Tibial nerve (tissue), 4 donors: ENCODE results near the gene CLOCK. TPM values are rescaled to one million over a fixed set of nuclear protein-coding genes. Genes with fewer than 3 reads are reported as not detected.
"Not testable (repeated sequence)": the region's sequence is repeated elsewhere in the genome, so short reads cannot be mapped to it uniquely, and the experiment has no call there.

ENCODE experiments used
- DNase-seq, 2 donors: peaks; one replicate each; pipeline ENCODE4 v3.0.0-alpha.2; 2019; ENCODE audit warnings: low spot score in 2 of 2
- H3K27ac ChIP-seq, 4 donors: fragments of 200-600 bp; sonication (generic) in 3 of 4; one replicate each; pipeline ENCODE4 v1.5.1; 2017 to 2019; ENCODE audit warnings: mild to moderate bottlenecking in 1 of 4
- H3K27me3 ChIP-seq, 2 donors: fragments of 200-600 bp; sonication (generic) in 1 of 2; one replicate each; pipeline versions ENCODE4 v1.5.1 to v1.6.0; 2017 to 2019
- H3K36me3 ChIP-seq, 3 donors: fragments of 200-600 bp; sonication (generic); one replicate each; pipeline ENCODE4 v1.5.1; 2018 to 2019
- H3K4me1 ChIP-seq, 4 donors: fragments of 200-600 bp; sonication (generic) in 3 of 4; one replicate each; pipeline ENCODE4 v1.5.1; 2017 to 2019
- H3K4me3 ChIP-seq, 4 donors: fragments of 200-600 bp; sonication (generic) in 3 of 4; one replicate each; pipeline ENCODE4 v1.5.1; 2017 to 2019; ENCODE audit warnings: mild to moderate bottlenecking in 1 of 4, moderate library complexity in 1 of 4
- H3K9me3 ChIP-seq, 4 donors: fragments of 200-600 bp; sonication (generic) in 3 of 4; one replicate each; pipeline ENCODE4 v1.5.1; 2017 to 2019
- CTCF ChIP-seq, 5 experiments: fragments of 200-600 bp in 3 of 5; fragments of 450-650 bp in 2 of 5; sonication (generic) in 3 of 5; IDR thresholded peaks; one replicate each; pipeline ENCODE4 v1.5.1; 2016 to 2019; ENCODE audit warnings: antibody characterized with exemption in 5 of 5, mild to moderate bottlenecking in 3 of 5, moderate library complexity in 2 of 5
- EP300 ChIP-seq, 2 donors: sonication (generic); formaldehyde crosslinking; IDR thresholded peaks; one replicate each; pipeline ENCODE4 v1.6.1; 2017; ENCODE audit warnings: antibody characterized with exemption in 2 of 2, mild to moderate bottlenecking in 1 of 2
- POLR2A ChIP-seq, 2 donors: fragments of 450-650 bp; IDR thresholded peaks; one replicate each; pipeline ENCODE4 v1.6.1; 2017; ENCODE audit warnings: antibody characterized with exemption in 2 of 2, mild to moderate bottlenecking in 2 of 2, moderate library complexity in 2 of 2
- WGBS, 2 donors: methylation state at CpG; one replicate each; pipeline ENCODE4 v1.1.5; 2018; 5-methylcytosine and 5-hydroxymethylcytosine counted together
- total RNA-seq, 4 donors: library from RNA; depleted of rRNA; stranded (reverse); fragments of >200 nt; gene quantifications; one replicate each; pipeline ENCODE4 v1.1.0, GENCODE V29; 2016

CLOCK gene
- 10 to 100 TPM; 17.8 to 48.0 (median 27.6) TPM for total RNA-seq

GRCh38 chr4:55546756-55547465 lies at the start of gene CLOCK:
Gene CLOCK (minus strand): TSS chr4:55546909. CDS start chr4:55482785, 64,124 bp downstream.
- Histone ChIP-seq H3K36me3 (no peaks in the 10 kb centered on the region), H3K4me3 (peak within 1 kb of the TSS; percentile 77 to 99 (median 96)), H3K4me1 (peaks cover 0 to 36% (median 10%) of the 10 kb centered on the region in 4 donors), H3K27ac (peak within 1 kb of the TSS; percentile 97 to 100 (median 98)), H3K9me3 (no peaks in the 10 kb centered on the region), H3K27me3 (no peaks in the 10 kb centered on the region)
- DNase-seq: peak; percentile 51 to 64
- WGBS, 2 donors: 0% methylated on average over 37 to 71 of the region's 71 CpGs
- TF ChIP-seq CTCF (IDR thresholded peaks at IDR 0.05) (peak; percentile 57 to 85 (median 65)), POLR2A (IDR thresholded peaks at IDR 0.05) (peak in 1 of 2 donors; percentile 72), EP300 (IDR thresholded peaks at IDR 0.05) (peak in 1 of 2 donors; percentile 80)

- H3K9me3 ChIP-seq: peaks cover 0 to 12% (median 1%) of the 10 kb centered on the region in 4 donors
- H3K4me1 ChIP-seq: no peaks in the 10 kb centered on the region
- TF ChIP-seq CTCF (IDR thresholded peaks at IDR 0.05) (no peak), POLR2A (IDR thresholded peaks at IDR 0.05) (no peak), EP300 (IDR thresholded peaks at IDR 0.05) (no peak)
- no peaks in the 10 kb centered on the region for H3K36me3 ChIP-seq
- no peak within 1 kb of the TSS for H3K27ac ChIP-seq
- no peaks in the 10 kb centered on the region for H3K27me3 ChIP-seq
- 95 to 97% methylated on average over 24 of the region's 24 CpGs for WGBS, 2 donors
- no peak within 1 kb of the TSS for H3K4me3 ChIP-seq
- DNase-seq: no peak
Observed at GRCh38 chr4:55592014-55592413, 45.3 kb upstream of the CLOCK start, which contains the start of gene PDCL2. Gene PDCL2 (minus strand): TSS chr4:55592245. CDS start chr4:55592109, 136 bp downstream.

GRCh38 chr4:55588160-55588559 lies 41.5 kb upstream of the CLOCK start:
- H3K36me3 ChIP-seq: no peaks in the 10 kb centered on the region
- no peak overlapping the region for H3K27ac ChIP-seq
- no peak overlapping the region for H3K4me3 ChIP-seq
- H3K27me3 ChIP-seq: no peaks in the 10 kb centered on the region
- 86 to 94% methylated on average over 2 of the region's 2 CpGs for WGBS, 2 donors
- TF ChIP-seq POLR2A (IDR thresholded peaks at IDR 0.05) (no peak), CTCF (IDR thresholded peaks at IDR 0.05) (no peak), EP300 (IDR thresholded peaks at IDR 0.05) (no peak)
- peaks cover 0 to 14% (median 4%) of the 10 kb centered on the region in 4 donors for H3K9me3 ChIP-seq
- DNase-seq: no peak
- no peaks in the 10 kb centered on the region for H3K4me1 ChIP-seq

GRCh38 chr4:55582773-55583172 lies 36.1 kb upstream of the CLOCK start:
- WGBS, 2 donors: 95 to 100% methylated on average over 1 to 2 of the region's 2 CpGs

GRCh38 chr4:55578341-55579010 lies 31.8 kb upstream of the CLOCK start:
- peaks cover 0 to 35% (median under 1%) of the 10 kb centered on the region in 4 donors for H3K9me3 ChIP-seq
- no peak overlapping the region for H3K4me3 ChIP-seq
- H3K4me1 ChIP-seq: no peaks in the 10 kb centered on the region
- no peaks in the 10 kb centered on the region for H3K36me3 ChIP-seq
- H3K27ac ChIP-seq: no peak overlapping the region
- no peaks in the 10 kb centered on the region for H3K27me3 ChIP-seq
- TF ChIP-seq EP300 (IDR thresholded peaks at IDR 0.05) (no peak), CTCF (IDR thresholded peaks at IDR 0.05) (no peak), POLR2A (IDR thresholded peaks at IDR 0.05) (no peak)
- no peak for DNase-seq

More at GRCh38 chr4:55582773-55583172, 36.1 kb upstream of the CLOCK start:
- not testable (repeated sequence) for H3K27ac ChIP-seq, H3K27me3 ChIP-seq, H3K4me3 ChIP-seq, H3K4me1 ChIP-seq, H3K9me3 ChIP-seq, DNase-seq, H3K36me3 ChIP-seq
